SKM-1 treated with dmso at 0.1 percent for 144 hours (cell line): ENCODE data around the gene RLN3.

ENCODE experiments used
- DNase-seq: peaks from one replicate; lab custom pipeline; 2025; ENCODE audit not compliant: unreplicated experiment; lab: John Stamatoyannopoulos, UW

RLN3 gene

DNA sequence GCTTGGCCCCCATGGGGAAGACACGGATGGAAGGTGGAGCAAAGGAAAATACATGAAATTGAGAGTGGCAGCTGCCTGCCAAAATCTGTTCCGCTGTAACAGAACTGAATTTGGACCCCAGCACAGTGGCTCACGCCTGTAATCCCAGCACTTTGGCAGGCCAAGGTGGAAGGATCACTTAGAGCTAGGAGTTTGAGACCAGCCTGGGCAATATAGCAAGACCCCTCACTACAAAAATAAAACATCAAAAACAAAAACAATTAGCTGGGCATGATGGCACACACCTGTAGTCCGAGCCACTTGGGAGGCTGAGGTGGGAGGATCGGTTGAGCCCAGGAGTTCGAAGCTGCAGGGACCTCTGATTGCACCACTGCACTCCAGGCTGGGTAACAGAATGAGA is 24.5 kb downstream of the RLN3 start:
- no peak for DNase-seq

DNA sequence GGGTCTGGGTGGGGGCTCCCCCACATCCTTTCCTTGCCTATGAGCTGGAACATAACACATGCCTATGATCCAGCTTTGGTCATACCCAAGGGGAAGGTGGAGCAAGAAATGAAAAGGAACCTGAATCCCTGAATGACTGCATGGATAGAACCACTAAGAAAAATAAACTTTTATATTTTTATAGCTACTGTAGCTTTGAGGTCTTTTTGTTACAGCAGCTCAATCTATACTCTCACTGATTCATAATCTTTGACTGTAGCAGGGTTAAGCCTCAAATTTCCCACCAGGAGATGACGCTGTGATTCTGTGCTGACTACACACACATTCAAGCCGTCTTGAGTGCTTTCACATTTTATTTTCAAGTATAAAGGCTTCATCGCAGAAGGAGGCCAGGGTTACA is 25.1 kb downstream of the RLN3 start:
- no peak for DNase-seq

- DNase-seq = no peak
Measured at GRCh38 chr19:14053500-14053899, 25.6 kb downstream of the RLN3 start.

- DNase-seq = no peak
Measured at GRCh38 chr19:14054099-14054498, 26.2 kb downstream of the RLN3 start.

DNA sequence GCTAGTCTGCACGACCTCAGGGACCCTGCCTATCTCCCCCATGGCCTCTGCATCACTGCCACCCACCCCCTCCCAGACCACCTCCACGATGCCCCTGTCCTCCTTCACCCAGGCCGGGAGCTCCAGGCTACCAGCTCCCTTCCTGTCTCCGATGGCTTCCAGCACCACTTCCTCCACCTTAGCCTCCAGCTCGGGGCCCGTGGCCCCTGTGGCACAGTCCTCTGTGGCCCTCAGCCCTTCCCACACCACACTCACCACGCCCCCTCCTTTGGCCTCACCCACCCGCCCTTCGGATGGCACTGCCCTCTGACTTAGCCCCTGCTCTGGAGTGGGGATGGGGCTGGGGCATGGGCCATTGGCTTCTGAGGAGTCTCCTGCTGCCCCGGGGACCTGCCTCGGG is 26.8 kb downstream of the RLN3 start:
- no peak for DNase-seq

DNA sequence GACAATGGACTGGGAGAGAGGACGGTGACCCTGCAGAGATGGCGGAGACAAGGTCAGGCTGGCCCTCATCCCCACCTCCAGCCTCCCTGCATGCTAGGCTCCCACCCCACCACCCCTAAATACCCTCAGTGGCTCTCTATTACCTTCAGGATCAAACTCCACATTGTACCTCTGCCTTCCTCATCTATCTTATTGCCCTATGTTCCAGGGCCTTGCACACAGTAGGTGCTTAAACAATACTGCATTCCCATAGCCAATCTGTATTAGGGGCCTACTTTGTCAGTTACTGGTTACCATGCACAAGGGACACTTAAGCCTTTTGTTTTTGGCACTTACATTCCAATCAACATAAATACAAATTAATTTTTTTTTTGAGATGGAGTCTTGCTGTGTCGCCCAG is 27.4 kb downstream of the RLN3 start:
- DNase-seq = no peak

GRCh38 chr19:14056069-14056666 is 28.2 kb downstream of the RLN3 start:
- no peak for DNase-seq

GRCh38 chr19:14056741-14057356 is 28.9 kb downstream of the RLN3 start:
- no peak for DNase-seq

DNA sequence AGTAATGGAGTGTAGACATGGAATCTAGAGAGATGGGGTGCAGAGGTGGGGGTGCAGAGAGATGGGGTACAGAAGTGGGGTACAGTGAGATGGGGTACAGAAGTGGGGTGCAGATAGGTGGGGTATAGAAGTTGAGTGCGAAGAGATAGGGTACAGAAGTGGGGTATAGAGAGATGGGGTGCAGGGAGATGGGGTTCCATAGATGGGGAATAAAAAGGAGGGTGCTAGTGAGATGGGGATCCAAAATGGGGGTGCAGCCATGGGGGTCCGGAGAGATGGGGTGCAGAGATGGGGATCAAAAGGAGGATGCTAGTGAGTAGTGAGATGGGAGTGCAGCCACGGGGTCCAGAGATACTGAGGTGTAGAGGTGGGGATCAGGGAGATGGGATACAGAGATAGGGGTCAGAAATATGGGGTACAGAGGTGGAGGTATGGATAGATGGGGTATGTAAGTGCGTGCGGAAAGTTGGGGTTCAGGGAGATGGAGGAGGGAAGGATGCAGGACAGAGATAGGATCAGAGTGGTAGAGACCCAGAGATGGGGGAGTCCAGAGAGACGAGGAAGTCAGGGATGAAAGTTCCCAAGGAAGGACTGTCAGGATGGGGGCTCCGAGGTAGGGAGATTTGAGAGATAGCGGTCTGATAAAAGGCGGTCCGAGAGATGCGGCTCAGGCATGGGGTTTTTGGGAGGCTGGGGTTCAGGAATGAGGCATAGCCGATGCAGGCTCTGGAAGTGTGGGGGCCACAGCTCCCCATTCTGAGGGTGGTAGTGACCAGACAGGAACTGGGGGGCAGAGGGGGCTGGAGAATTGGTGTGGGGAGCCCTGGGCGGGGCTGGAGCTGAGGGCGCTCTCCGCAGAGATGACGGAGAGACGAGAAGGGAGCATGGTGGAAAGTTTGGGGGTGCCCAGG is 30.5 kb downstream of the RLN3 start:
- DNase-seq = no peak

DNA sequence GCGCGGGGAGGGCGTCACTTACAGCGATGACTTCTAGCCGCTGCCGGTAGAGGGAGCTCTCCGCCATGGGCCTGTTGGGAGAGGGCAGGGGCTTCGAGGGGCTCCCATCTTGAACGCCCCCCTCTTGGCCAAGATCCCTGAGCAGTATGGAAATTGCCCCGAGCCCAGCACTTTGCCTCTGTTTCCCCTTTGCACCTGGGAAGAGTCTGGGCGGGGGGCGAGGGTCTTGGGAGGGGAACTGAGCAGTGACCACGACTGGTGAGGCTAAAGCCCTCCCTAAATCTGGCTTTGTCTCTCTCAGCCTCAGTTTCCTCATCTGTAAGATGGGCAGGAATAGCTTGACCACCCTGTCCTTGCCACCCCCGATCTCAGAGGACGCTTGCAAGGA is 31.1 kb downstream of the RLN3 start:
- peak; percentile 9 for DNase-seq

DNA sequence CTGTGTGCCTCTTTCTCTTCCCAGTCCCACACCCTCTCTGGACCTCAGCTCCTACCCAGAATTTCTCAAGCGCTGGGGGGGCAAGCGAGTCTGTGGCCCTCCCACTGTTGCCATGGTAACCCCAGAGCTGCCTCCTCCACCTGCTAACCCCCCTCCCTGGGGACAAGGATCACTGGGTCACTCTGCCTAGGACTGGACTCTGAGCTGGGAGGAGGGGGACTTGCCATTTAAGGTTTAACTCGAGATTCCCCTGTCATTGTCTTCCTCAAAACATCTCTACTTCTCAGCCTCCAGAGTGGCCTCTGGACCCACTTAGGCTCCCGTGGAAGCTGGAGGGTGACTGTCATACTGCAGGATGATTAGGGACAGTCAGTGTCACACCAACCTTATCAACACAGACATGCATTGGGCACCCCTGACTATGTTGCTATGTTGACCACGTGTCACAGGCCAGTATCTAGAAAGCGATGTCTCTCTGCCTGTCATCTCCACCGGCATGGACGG is 31.8 kb downstream of the RLN3 start:
- no peak for DNase-seq

DNA sequence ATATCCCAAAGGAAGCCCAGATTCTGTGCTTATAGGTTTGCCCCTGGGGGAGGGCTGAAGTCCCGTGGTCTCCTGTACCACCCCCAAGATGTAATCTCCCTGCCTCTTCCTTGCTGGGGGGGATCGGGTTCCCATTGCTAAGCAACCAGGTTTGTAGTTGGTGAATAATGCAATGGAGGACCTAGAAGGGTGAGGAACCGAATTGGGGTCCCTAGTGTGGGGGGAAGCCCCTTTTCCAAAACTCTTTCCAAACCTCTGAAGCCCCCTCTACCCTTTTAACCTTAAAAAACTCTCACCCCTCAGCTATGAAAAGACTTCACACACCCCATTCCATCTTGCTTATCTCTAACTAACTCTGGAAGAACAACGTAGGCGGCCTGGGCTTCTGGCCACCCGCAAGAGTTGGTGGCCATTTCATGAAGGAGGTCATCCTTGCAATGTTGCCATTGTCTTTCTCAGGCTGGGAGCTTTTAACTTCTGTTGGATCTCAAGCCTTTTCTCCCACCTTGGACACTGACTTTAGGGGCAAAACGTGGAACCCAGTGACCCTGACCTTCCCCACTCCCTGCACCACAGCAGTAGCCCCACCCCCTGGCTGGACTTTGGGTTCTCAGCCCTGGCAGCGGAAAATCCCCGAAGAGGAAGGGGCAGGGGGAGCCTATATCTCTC is 33.3 kb downstream of the RLN3 start:
- no peak for DNase-seq

- no peak for DNase-seq
Measured at GRCh38 chr19:14061751-14062557, 34.0 kb downstream of the RLN3 start, which contains the start of gene PALM3. PALM3 (minus strand) TSS chr19:14062076; CDS start chr19:14061980, 96 bp downstream.

DNA sequence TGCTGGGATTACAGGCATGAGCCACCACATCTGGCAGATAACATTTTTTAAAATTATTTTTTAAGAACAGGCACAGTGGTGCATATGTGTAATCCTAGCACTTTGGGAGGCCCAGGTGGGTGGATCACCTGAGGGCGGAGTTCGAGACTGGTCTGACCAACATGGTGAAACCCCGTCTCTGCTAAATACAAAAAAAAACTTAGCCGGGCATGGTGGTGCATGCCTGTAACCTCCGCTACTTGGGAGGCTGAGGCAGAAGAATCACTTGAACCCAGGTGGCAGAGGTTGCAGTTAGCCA is 34.6 kb downstream of the RLN3 start:
- no peak for DNase-seq

- no peak for DNase-seq
Measured at GRCh38 chr19:14063105-14063504, 35.2 kb downstream of the RLN3 start.

DNA sequence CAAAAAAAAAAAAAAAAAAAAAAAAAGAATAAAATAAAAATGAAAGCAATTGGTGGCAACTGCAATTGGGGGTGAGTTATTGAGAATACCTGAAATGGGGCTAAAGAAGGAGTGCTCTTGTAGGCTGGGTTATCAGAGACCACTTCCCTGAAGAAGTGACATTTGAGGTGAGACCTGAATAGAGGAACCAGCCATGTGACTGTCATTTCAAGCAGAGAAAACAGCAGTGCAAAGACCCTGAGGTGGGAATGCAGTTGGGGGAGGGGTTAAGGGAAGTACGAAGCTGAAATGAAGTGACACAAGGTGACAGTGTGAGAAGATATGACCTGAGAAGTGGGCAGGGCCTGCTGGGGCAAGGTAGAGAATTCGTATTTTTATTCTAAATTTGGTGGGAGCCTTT is 38.2 kb downstream of the RLN3 start:
- DNase-seq = no peak

DNA sequence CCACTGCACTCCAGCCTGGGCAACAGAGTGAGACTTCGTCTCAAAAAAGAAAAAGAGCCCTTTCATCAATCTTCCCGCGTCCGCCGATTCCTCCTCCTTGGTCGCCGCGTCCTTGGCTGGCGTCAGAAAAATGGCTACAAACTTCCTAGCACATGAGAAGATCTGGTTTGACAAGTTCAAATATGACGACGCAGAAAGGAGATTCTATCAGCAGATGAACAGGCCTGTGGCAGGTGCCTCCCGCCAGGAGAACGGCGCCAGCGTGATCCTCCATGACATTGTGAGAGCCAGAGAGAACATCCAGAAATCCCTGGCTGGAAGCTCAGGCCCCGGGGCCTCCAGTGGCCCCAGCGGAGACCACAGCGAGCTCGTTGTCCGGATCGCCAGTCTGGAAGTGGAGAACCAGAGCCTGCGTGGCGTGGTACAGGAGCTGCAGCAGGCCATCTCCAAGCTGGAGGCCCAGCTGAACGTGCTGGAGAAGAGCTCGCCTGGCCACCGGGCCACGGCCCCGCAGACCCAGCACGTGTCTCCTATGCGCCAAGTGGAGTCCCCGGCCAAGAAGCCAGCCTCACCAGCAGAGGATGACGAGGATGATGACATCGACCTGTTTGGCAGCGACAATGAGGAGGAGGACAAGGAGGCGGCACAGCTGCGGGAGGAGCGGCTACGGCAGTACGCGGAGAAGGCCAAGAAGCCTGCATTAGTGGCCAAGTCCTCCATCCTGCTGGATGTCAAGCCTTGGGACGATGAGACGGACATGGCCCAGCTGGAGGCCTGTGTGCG is 42.5 kb downstream of the RLN3 start:
- no peak for DNase-seq

- no peak for DNase-seq
Measured at GRCh38 chr19:14072535-14073260, 44.8 kb downstream of the RLN3 start, which contains the start of gene MISP3. MISP3 (plus strand) TSS chr19:14072786; CDS start chr19:14073310, 524 bp downstream.

GRCh38 chr19:14073261-14073924 is 45.4 kb downstream of the RLN3 start:
- DNase-seq = peak; percentile 80
